Neural cell (in vitro differentiated cells): ENCODE measurements around the gene ZNF557. TPM values are rescaled to one million over a fixed set of nuclear protein-coding genes. Genes with fewer than 3 reads are reported as not detected.
"Not testable (repeated sequence)": the region's sequence is repeated elsewhere in the genome, so short reads cannot be mapped to it uniquely, and the experiment has no call there.

Experiments used
- H2AFZ ChIP-seq: fragments of 200-600, 300-800 bp; sonication (generic), shearing (Covaris generic); 2 replicates; pipeline ENCODE4 v1.6.0; 2014; ENCODE audit warnings: low read depth, mild to moderate bottlenecking, antibody characterized with exemption, low read length, moderate library complexity
- H3F3A ChIP-seq: fragments of 200-600 bp; shearing (Covaris generic); 2 replicates; pipeline ENCODE4 v1.6.1; 2016; ENCODE audit warnings: mild to moderate bottlenecking, moderate library complexity, mixed read lengths, antibody characterized with exemption, low read length; ENCODE audit not compliant: insufficient read depth, poor library complexity, severe bottlenecking
- H3K27ac ChIP-seq: fragments of 200-600, 300-800 bp; sonication (generic), shearing (Covaris generic); 2 replicates; pipeline ENCODE4 v1.5.1; 2014; ENCODE audit warnings: mild to moderate bottlenecking, low read length, moderate library complexity
- H3K27me3 ChIP-seq: fragments of 300-800, 200-600 bp; sonication (generic), shearing (Covaris generic); 2 replicates; pipeline ENCODE4 v1.6.0; 2014; ENCODE audit warnings: mild to moderate bottlenecking, low read depth, low read length, moderate library complexity; ENCODE audit not compliant: insufficient read depth
- H3K36me3 ChIP-seq: fragments of 300-800, 200-600 bp; sonication (generic), shearing (Covaris generic); 2 replicates; pipeline ENCODE4 v1.5.1; 2014; ENCODE audit warnings: mild to moderate bottlenecking, antibody characterized with exemption, low read length, moderate library complexity; ENCODE audit not compliant: insufficient read depth
- H3K4me2 ChIP-seq: fragments of 300-800, 200-600 bp; sonication (generic), shearing (Covaris generic); 2 replicates; pipeline ENCODE4 v1.6.0; 2014; ENCODE audit warnings: mild to moderate bottlenecking, low read length
- H3K4me3 ChIP-seq: fragments of 300-800, 200-600 bp; sonication (generic), shearing (Covaris generic); 2 replicates; pipeline ENCODE4 v1.5.1; 2014; ENCODE audit warnings: mild to moderate bottlenecking, low read length, moderate library complexity
- H3K79me2 ChIP-seq: fragments of 200-600 bp; shearing (Covaris generic); replicated peaks from 2 replicates; pipeline ENCODE4 v1.6.0; 2014; ENCODE audit warnings: mild to moderate bottlenecking, low read length, moderate library complexity; ENCODE audit not compliant: insufficient read depth
- H3K9ac ChIP-seq: fragments of 300-800, 200-600 bp; sonication (generic), shearing (Covaris generic); 2 replicates; pipeline ENCODE4 v1.6.1; 2016; ENCODE audit warnings: mild to moderate bottlenecking, low read length, mixed read lengths
- H3K9me2 ChIP-seq: fragments of 200-600 bp; shearing (Covaris generic); 2 replicates; pipeline ENCODE4 v1.6.1; 2016; ENCODE audit warnings: mild to moderate bottlenecking, low read length, mixed read lengths; ENCODE audit not compliant: insufficient read depth
- H3K9me3 ChIP-seq: fragments of 200-600, 300-800 bp; sonication (generic), shearing (Covaris generic); 2 replicates; pipeline ENCODE4 v1.6.1; 2016; ENCODE audit warnings: mild to moderate bottlenecking, mixed run types, low read length, moderate library complexity, mixed read lengths
- H4K20me1 ChIP-seq: fragments of 200-600 bp; shearing (Covaris generic); 2 replicates; pipeline ENCODE4 v1.6.1; 2016; ENCODE audit warnings: mild to moderate bottlenecking, mixed run types; ENCODE audit not compliant: insufficient read depth
- polyA plus RNA-seq: library from polyadenylated mRNA; depleted of rRNA; stranded (reverse); fragments of >200 nt; gene quantifications from 2 replicates; pipeline ENCODE4 v1.2.3, GENCODE V29; 2014

The ZNF557 gene
- polyA plus RNA-seq, 1 donor from 2014 or later: 7.7 TPM

GRCh38 chr19:7041563-7041962, 27.9 kb upstream of the ZNF557 start:
- not testable (repeated sequence) for H3K4me3 ChIP-seq, H3K9me2 ChIP-seq, H4K20me1 ChIP-seq, H3K79me2 ChIP-seq, H2AFZ ChIP-seq, H3K36me3 ChIP-seq, H3F3A ChIP-seq, H3K9me3 ChIP-seq, H3K9ac ChIP-seq, H3K27me3 ChIP-seq, H3K4me2 ChIP-seq, H3K27ac ChIP-seq

GRCh38 chr19:7049021-7049420, 20.5 kb upstream of the ZNF557 start, which contains the start of gene MBD3L2:
TSS of gene MBD3L2 (plus strand) at chr19:7049321. CDS start at chr19:7049374, 53 bp downstream.
- H3K79me2 ChIP-seq, H3K9ac ChIP-seq, H3K4me3 ChIP-seq, H3K9me2 ChIP-seq, H3K27me3 ChIP-seq, H3K4me2 ChIP-seq, H3K27ac ChIP-seq, H4K20me1 ChIP-seq, H3K36me3 ChIP-seq, H3K9me3 ChIP-seq, H3F3A ChIP-seq, H2AFZ ChIP-seq: not testable (repeated sequence)

- not testable (repeated sequence) for H3K27ac ChIP-seq, H3F3A ChIP-seq
Observed at GRCh38 chr19:7051421-7051820, 18.1 kb upstream of the ZNF557 start.

GRCh38 chr19:7052896-7053295, 16.6 kb upstream of the ZNF557 start:
- H3K27ac ChIP-seq, H3K4me2 ChIP-seq, H3K79me2 ChIP-seq, H3K9me2 ChIP-seq, H3K36me3 ChIP-seq, H3F3A ChIP-seq, H3K4me3 ChIP-seq, H3K9ac ChIP-seq, H4K20me1 ChIP-seq, H3K9me3 ChIP-seq, H3K27me3 ChIP-seq, H2AFZ ChIP-seq: not testable (repeated sequence)

More at GRCh38 chr19:7051421-7051820, 18.1 kb upstream of the ZNF557 start:
- H3K4me2 ChIP-seq, H3K9ac ChIP-seq, H3K9me2 ChIP-seq, H4K20me1 ChIP-seq, H3K36me3 ChIP-seq, H3K27me3 ChIP-seq, H3K79me2 ChIP-seq, H3K4me3 ChIP-seq, H3K9me3 ChIP-seq, H2AFZ ChIP-seq: not testable (repeated sequence)

GRCh38 chr19:7054635-7055368, 14.7 kb upstream of the ZNF557 start:
- H2AFZ ChIP-seq, H3K27ac ChIP-seq, H3K4me3 ChIP-seq, H3F3A ChIP-seq, H4K20me1 ChIP-seq, H3K9ac ChIP-seq, H3K79me2 ChIP-seq, H3K9me3 ChIP-seq, H3K4me2 ChIP-seq, H3K27me3 ChIP-seq, H3K9me2 ChIP-seq, H3K36me3 ChIP-seq: not testable (repeated sequence)

GRCh38 chr19:7055679-7056078, 13.8 kb upstream of the ZNF557 start:
- not testable (repeated sequence) for H4K20me1 ChIP-seq, H3K9me2 ChIP-seq, H3K9me3 ChIP-seq, H3K4me3 ChIP-seq, H3K36me3 ChIP-seq, H3K79me2 ChIP-seq, H3K27me3 ChIP-seq, H3K9ac ChIP-seq, H3F3A ChIP-seq, H3K27ac ChIP-seq, H3K4me2 ChIP-seq, H2AFZ ChIP-seq

GRCh38 chr19:7056371-7056770, 13.1 kb upstream of the ZNF557 start:
- H4K20me1 ChIP-seq, H3K9me2 ChIP-seq, H3K9me3 ChIP-seq, H3K27me3 ChIP-seq, H3K4me2 ChIP-seq, H3K36me3 ChIP-seq, H2AFZ ChIP-seq, H3K79me2 ChIP-seq, H3K27ac ChIP-seq, H3K4me3 ChIP-seq, H3K9ac ChIP-seq, H3F3A ChIP-seq: not testable (repeated sequence)

GRCh38 chr19:7058576-7058975, 10.9 kb upstream of the ZNF557 start, which contains the start of gene MBD3L3:
TSS of gene MBD3L3 (minus strand) at chr19:7058676. CDS start at chr19:7058605, 71 bp downstream.
- not testable (repeated sequence) for H3K9me2 ChIP-seq, H3K4me3 ChIP-seq, H3K9me3 ChIP-seq, H3K36me3 ChIP-seq, H3K79me2 ChIP-seq, H3K27ac ChIP-seq, H2AFZ ChIP-seq, H3F3A ChIP-seq, H3K4me2 ChIP-seq, H4K20me1 ChIP-seq, H3K9ac ChIP-seq, H3K27me3 ChIP-seq
